HCT116 (cell line): Measurements from ENCODE around the gene SLC22A13.

ENCODE experiments used
- CTCF ChIP-seq, 3 experiments: fragments of 200-600 bp in 1 of 3; sonication (generic) in 1 of 3; IDR thresholded peaks in 2 of 3; conservative IDR thresholded peaks in 1 of 3; 2 replicates each; pipeline ENCODE4 v1.5.1; 2012 to 2017; ENCODE audit warnings: low read depth in 2 of 3, low read length in 2 of 3, antibody characterized with exemption in 1 of 3, borderline replicate concordance in 1 of 3, control low read depth in 1 of 3, mild to moderate bottlenecking in 1 of 3, mixed read lengths in 1 of 3, mixed run types in 1 of 3, moderate library complexity in 1 of 3; ENCODE audit not compliant: insufficient read depth in 1 of 3
- EZH2 ChIP-seq: fragments of 200-600 bp; sonication (generic); IDR thresholded peaks from 2 replicates; pipeline ENCODE4 v1.6.1; 2017; ENCODE audit warnings: antibody characterized with exemption, mixed run types
- FOSL1 ChIP-seq: IDR thresholded peaks from 2 replicates; pipeline ENCODE4 v1.6.1; 2012; ENCODE audit warnings: low read depth
- MAX ChIP-seq: IDR thresholded peaks from 2 replicates; pipeline ENCODE4 v1.6.1; 2012
- POLR2A ChIP-seq: IDR thresholded peaks from 2 replicates; pipeline ENCODE4 v1.7.0; 2011; ENCODE audit warnings: borderline replicate concordance; ENCODE audit not compliant: insufficient read depth, insufficient read length; ENCODE audit errors: extremely low read depth
- POLR2AphosphoS5 ChIP-seq: IDR thresholded peaks from 2 replicates; pipeline ENCODE4 v1.6.1; 2011; ENCODE audit warnings: mild to moderate bottlenecking, low read depth, low read length, moderate library complexity
- RAD21 ChIP-seq: IDR thresholded peaks from 2 replicates; pipeline ENCODE4 v1.6.1; 2012; ENCODE audit warnings: low read depth, mild to moderate bottlenecking
- SIN3A ChIP-seq: IDR thresholded peaks from 2 replicates; pipeline ENCODE4 v1.6.1; 2012; ENCODE audit warnings: low read depth
- SRF ChIP-seq: IDR thresholded peaks from 2 replicates; pipeline ENCODE4 v1.6.1; 2012; ENCODE audit warnings: low read depth
- TCF7L2 ChIP-seq: IDR thresholded peaks from 2 replicates; pipeline ENCODE4 v1.7.0; 2011; ENCODE audit warnings: borderline replicate concordance, inconsistent platforms; ENCODE audit not compliant: insufficient read depth, insufficient read length; ENCODE audit errors: extremely low read depth
- ZBTB33 ChIP-seq: IDR thresholded peaks from 2 replicates; pipeline ENCODE4 v1.6.1; 2011; ENCODE audit warnings: mild to moderate bottlenecking, low read length, moderate library complexity; ENCODE audit not compliant: insufficient replicate concordance; ENCODE audit errors: extremely low read depth
- ZFX ChIP-seq: fragments of 450-650 bp; IDR thresholded peaks from 2 replicates; pipeline ENCODE4 v1.6.1; 2017

DNA sequence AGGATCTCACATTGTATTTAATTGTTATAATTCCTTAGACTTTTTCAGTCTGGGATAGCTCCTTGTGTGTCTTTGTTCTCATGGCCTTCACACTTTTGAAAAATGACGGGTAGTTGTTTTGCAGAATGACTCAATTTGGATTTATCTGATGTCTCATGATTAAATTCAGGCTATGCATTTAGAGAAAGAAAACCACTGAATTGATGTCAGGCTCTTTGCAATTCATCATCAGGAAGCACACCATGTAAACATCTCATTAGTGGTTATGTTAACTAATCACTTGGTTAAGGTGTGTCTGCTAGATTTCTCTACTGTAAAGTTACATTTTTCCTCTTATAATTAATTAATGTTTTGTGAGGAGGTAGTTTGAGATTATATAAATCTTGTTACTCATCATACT lies 8.0 kb upstream of the SLC22A13 start:
- no peak for TF ChIP-seq POLR2A
- TF ChIP-seq FOSL1: no peak
- no peak for TF ChIP-seq MAX
- TF ChIP-seq CTCF (IDR thresholded peaks at IDR 0.05 in 2 of 3, conservative IDR thresholded peaks at IDR 0.05 in 1 of 3; ENCODE audit: borderline replicate concordance in 1 of 3, insufficient read depth in 1 of 3, low read depth in 2 of 3, low read length in 2 of 3): no peak
- no peak for TF ChIP-seq SIN3A
- TF ChIP-seq POLR2AphosphoS5: no peak
- no peak for TF ChIP-seq RAD21
- no peak for TF ChIP-seq TCF7L2
- TF ChIP-seq SRF: no peak
- no peak for TF ChIP-seq EZH2
- no peak for TF ChIP-seq ZBTB33
- no peak for TF ChIP-seq ZFX
